AG04449 (cell line): ENCODE results near the gene RNASE9.
"Not testable (repeated sequence)": the region's sequence is repeated elsewhere in the genome, so short reads cannot be mapped to it uniquely, and the experiment has no call there.

ENCODE experiments used
- CTCF ChIA-PET: fragments of 350-600 bp; formaldehyde crosslinking; extraction: SDS; loops from one replicate; lab custom pipeline; 2021; ENCODE audit warnings: antibody characterized with exemption; lab: Yijun Ruan, JAX
- POLR2A ChIA-PET: fragments of 400-600, 350-600 bp; formaldehyde crosslinking; extraction: SDS; loops from one replicate; lab custom pipeline; 2020; ENCODE audit warnings: antibody characterized with exemption, inconsistent platforms; lab: Yijun Ruan, JAX
- DNase-seq: peaks from one replicate; pipeline ENCODE4 v3.0.0-alpha.2; 2010; ENCODE audit warnings: low read depth, low spot score
- H3K4me3 ChIP-seq: 2 replicates; pipeline ENCODE4 v1.5.1; 2011; ENCODE audit warnings: low read depth, mild to moderate bottlenecking, control low read depth, low read length
- CTCF ChIP-seq: IDR thresholded peaks from one replicate; pipeline ENCODE4 v1.5.1; 2011; ENCODE audit warnings: mild to moderate bottlenecking, moderate library complexity, low read length, control low read depth, inconsistent platforms; ENCODE audit not compliant: insufficient read depth; ENCODE audit errors: missing control alignments

RNASE9 gene

GRCh38 chr14:20569066-20569465, 8.2 kb upstream of the RNASE9 start:
- H3K4me3 ChIP-seq: no peak overlapping the region
- TF ChIP-seq CTCF: no peak
- CTCF ChIA-PET: no interaction called here
- DNase-seq: no peak
- POLR2A ChIA-PET: no interaction called here

- no peak overlapping the region for H3K4me3 ChIP-seq
- no peak for DNase-seq
- POLR2A ChIA-PET: no interaction called here
- CTCF ChIA-PET: no interaction called here
- TF ChIP-seq CTCF: no peak
Observed at GRCh38 chr14:20568393-20568792, 7.5 kb upstream of the RNASE9 start.

GRCh38 chr14:20567199-20567598, 6.4 kb upstream of the RNASE9 start:
- POLR2A ChIA-PET, CTCF ChIA-PET, H3K4me3 ChIP-seq, DNase-seq: not testable (repeated sequence)

- ChIA-PET POLR2A (no interaction called here), CTCF (interaction anchor here (1.1 kb wide), 1 partner anchor 13 kb away, joined by 3 read pairs; no protein-coding TSS in a partner anchor)
- no peak for TF ChIP-seq CTCF
- H3K4me3 ChIP-seq: no peak overlapping the region
- no peak for DNase-seq
Observed at GRCh38 chr14:20564501-20564997, 3.7 kb upstream of the RNASE9 start.

- DNase-seq: no peak
- CTCF ChIA-PET: interaction anchor here (1.1 kb wide), 1 partner anchor 13 kb away, joined by 3 read pairs; no protein-coding TSS in a partner anchor
- no peak overlapping the region for H3K4me3 ChIP-seq
- POLR2A ChIA-PET: no interaction called here
- no peak for TF ChIP-seq CTCF
Observed at GRCh38 chr14:20563971-20564370, 3.1 kb upstream of the RNASE9 start.

- H3K4me3 ChIP-seq: no peak overlapping the region
- no peak for TF ChIP-seq CTCF
- ChIA-PET CTCF (no interaction called here), POLR2A (no interaction called here)
- no peak for DNase-seq
Observed at GRCh38 chr14:20559461-20559904, 1.4 kb downstream of the RNASE9 start.

- ChIA-PET CTCF (no interaction called here), POLR2A (no interaction called here)
- DNase-seq: no peak
- no peak overlapping the region for H3K4me3 ChIP-seq
- TF ChIP-seq CTCF: no peak
Observed at GRCh38 chr14:20557212-20557542, 3.7 kb downstream of the RNASE9 start.
